Measurements from ENCODE around the gene SLC39A10.

- no peak for TF ChIP-seq CTCF (IDR thresholded peaks at IDR 0.05)
- TF ChIP-seq EZH2 (IDR thresholded peaks at IDR 0.05; ENCODE audit: borderline replicate concordance, insufficient read depth, low read depth, low read length, poor library complexity, severe bottlenecking): no peak
Measured at GRCh38 chr2:195659114-195659513, 2.1 kb downstream of the SLC39A10 start.
